SK-MEL-5 (cell line): Measurements from ENCODE around the gene XCL1. TPM values are rescaled to one million over a fixed set of nuclear protein-coding genes. Genes with fewer than 3 reads are reported as not detected.
"Not testable (repeated sequence)": the region's sequence is repeated elsewhere in the genome, so short reads cannot be mapped to it uniquely, and the experiment has no call there.

Source experiments
- DNase-seq: peaks from one replicate; pipeline ENCODE4 v3.0.0-alpha.2; 2016; ENCODE audit warnings: low read depth, low spot score
- in situ Hi-C: cut with HindIII; loops from 2 replicates; pipeline ENCODE4 v1.10.0; 2016; ENCODE audit warnings: low sequenced_read_pairs, high pct_unique_total_duplicates, low pct_unique_long_range_greater_than_20kb
- polyA plus RNA-seq, 2 experiments: library from polyadenylated mRNA; depleted of rRNA; stranded (reverse); fragments of >200 nt; gene quantifications; 2 replicates each; pipeline ENCODE4 v1.2.3, GENCODE V29; 2015
- total RNA-seq: library from RNA; depleted of rRNA; stranded (reverse); fragments of >200 nt; shearing (Covaris generic); gene quantifications from 2 replicates; pipeline ENCODE4 v1.2.3, GENCODE V29; 2014; rRNA removed

XCL1 gene
- not detected in 2 replicates for total RNA-seq
- polyA plus RNA-seq (2015; cell fraction: cytosol; rRNA removed) = not detected in 2 replicates
- polyA plus RNA-seq (2015; cell fraction: nucleus; rRNA removed) = not detected in 2 replicates

GRCh38 chr1:168576245-168576688 lies at the start of gene XCL1:
Gene XCL1 (plus strand): TSS chr1:168576605. CDS start chr1:168576638, 33 bp downstream.
- in situ Hi-C loops = not testable (repeated sequence)

GRCh38 chr1:168529518-168529917 lies 46.9 kb upstream of the XCL1 start:
- in situ Hi-C loops = no loop called here

More at GRCh38 chr1:168576245-168576688, at the start of gene XCL1:
- not testable (repeated sequence) for DNase-seq

GRCh38 chr1:168531615-168532345 lies 44.6 kb upstream of the XCL1 start:
- DNase-seq = no peak
- in situ Hi-C loops = no loop called here

More at GRCh38 chr1:168529518-168529917, 46.9 kb upstream of the XCL1 start:
- no peak for DNase-seq

DNA sequence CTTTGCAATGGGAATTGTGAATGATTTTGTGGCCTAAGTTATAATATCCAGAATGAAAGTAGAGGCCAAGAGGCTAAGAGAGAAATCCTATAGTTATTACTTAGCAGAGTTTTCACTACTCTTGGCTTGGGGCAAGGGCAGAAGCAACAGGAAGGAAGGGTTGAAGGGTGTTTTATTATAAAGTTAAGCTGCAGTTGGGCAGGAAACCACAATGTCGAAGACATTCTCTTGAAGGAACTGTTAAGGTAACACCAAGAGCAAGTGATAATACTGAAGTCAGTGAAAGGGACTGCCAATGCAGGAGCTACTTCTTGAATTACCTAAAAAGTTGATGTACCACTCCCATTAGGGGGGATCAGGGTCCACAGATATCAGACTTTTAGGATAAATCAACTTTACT lies 40.9 kb upstream of the XCL1 start:
- no peak for DNase-seq
- in situ Hi-C loops = no loop called here

GRCh38 chr1:168540798-168541197 lies 35.6 kb upstream of the XCL1 start:
- in situ Hi-C loops, DNase-seq: not testable (repeated sequence)

GRCh38 chr1:168542978-168543377 lies 33.4 kb upstream of the XCL1 start:
- in situ Hi-C loops = not testable (repeated sequence)

DNA sequence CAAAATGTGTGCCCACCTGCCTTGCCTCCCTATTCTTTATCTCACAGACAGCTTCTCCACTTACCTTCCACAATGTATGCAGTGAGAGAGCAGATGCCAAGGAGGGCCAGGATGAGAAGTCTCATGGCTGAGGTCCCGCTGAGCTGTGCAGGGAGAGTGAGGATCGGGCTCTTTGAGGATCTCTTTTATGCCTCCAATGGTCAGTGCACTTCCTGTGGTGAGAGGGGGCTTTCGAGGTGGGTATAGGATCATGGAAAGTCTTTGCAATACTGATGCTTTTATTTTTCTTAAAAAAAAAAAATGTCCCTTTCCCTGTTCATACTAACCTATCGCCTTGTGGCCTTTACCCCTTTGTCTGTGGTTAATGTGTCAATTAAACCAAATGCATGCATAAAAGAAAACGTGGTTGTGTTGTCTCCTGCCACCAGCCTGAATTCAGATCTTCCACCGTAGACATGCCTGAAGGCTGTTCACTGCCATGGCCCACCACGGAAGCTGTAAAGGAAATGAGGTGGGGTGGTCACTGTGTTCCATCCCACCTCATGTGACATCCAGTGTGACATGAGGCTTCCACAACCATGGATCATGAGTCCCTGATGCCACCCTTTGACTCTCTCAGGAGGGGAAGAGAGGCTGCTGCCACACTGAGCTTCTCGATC lies 32.4 kb upstream of the XCL1 start, which contains the start of gene XCL2:
Gene XCL2, minus strand, starts transcription at position 158 of the 659 bp plus-strand sequence. Its CDS starts 33 bp downstream, at position 125.
- DNase-seq, in situ Hi-C loops: not testable (repeated sequence)

More at GRCh38 chr1:168542978-168543377, 33.4 kb upstream of the XCL1 start:
- not testable (repeated sequence) for DNase-seq

DNA sequence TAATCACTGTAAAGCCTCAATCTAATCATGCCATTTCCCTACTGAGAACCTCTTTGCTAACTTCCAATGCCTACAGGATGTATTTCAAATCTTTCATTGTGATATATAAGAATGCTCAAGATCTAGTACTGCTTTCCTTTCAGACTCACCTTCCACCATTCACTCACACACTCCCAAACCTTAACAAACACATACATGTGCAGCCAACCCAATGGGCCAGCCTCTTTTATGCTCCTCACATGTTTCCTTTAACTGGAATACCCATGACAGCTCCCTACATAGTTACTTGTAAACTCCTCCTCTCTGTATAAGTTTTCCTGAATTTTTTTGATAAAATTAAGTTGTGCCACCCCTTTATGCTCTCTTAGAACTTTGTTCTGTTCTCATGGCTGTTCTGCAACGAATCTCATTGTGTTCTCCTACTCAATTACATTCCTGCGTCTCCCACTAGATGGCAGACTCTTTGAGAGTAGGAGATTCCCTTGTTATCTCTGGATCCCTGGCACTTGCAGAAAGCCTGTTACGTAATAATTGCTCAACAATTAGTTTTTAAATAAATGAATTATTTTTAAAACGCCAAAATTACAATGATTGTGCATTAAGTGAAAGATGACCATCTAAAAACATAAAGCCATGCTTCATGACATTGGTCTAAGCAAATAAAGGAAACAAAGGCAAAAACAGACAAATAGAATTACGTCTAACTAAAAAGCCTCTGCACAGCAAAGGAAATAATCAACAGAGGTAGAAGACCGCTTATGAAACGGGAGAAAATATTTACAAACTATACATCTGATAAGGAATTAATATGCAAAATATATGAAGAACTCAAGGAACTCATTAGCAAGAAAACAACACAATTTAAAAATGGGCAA lies 30.5 kb upstream of the XCL1 start:
- peak; percentile 77 for DNase-seq
- in situ Hi-C loops = not testable (repeated sequence)

GRCh38 chr1:168546553-168546895 lies 29.9 kb upstream of the XCL1 start:
- DNase-seq, in situ Hi-C loops: not testable (repeated sequence)

DNA sequence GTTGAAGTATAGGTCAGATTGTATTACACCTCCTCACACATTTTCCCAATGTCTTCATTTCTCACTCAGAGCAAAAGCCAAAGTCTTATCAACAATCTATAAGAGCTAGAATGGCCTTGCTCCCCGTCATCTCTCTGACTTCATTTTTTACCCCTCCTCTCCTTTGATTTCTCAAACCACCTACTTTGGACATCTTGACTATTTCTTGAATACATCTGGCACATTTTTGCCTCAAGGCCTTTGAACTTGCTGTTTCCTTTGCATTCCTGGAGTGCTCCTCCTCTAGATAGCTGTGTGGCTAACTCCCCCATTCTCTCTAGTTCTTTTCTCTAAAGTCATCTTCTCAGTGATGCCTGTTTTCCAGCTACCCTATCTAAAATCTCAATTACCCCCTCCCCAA lies 25.4 kb upstream of the XCL1 start:
- in situ Hi-C loops = no loop called here
- DNase-seq = no peak

- DNase-seq = no peak
- in situ Hi-C loops = no loop called here
Measured at GRCh38 chr1:168551688-168552087, 24.7 kb upstream of the XCL1 start.

GRCh38 chr1:168552961-168553360 lies 23.4 kb upstream of the XCL1 start:
- peak; percentile 4 for DNase-seq
- in situ Hi-C loops = no loop called here

DNA sequence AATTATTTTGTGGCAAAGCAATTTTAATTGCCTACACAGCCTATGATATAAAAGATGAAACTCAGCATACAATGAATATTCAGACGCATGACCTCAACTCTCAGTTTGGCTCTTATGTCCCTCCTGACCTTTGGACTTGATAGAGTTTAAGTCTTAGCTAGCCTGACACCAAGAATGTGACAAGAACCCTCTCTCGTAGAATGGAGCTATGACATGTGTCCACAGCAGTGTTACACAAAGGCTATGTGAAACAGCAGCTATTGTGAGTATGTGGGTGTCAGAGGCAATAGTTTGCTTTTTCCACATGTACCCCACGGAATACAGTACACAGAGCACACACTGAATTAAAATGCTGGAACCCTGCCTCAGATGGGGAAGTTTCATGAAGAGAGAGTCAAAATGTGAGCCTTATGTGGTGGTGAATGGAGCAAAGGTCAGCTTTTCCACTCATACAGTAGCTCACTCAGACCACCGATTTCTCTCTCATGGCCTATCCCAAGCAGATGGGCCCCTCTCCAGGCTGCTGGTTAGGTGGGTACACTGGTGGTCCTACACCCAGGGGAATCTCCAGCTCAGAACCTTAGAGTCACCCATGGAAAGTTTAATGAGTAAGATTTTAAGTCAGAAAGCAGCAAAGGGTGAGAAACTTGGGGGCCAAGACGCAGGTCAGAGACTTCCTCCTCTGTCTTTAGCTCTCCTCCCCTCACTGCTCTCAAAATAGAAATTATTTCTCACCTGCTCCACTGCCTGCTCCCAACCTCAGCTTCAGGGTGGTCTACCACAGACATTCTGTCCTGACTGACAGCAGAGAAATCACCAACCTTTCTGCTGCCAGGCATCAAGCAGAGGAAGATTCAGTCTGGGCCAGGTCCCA lies 22.5 kb upstream of the XCL1 start:
- in situ Hi-C loops = no loop called here
- no peak for DNase-seq

- in situ Hi-C loops = no loop called here
- no peak for DNase-seq
Measured at GRCh38 chr1:168554603-168555483, 21.6 kb upstream of the XCL1 start.

DNA sequence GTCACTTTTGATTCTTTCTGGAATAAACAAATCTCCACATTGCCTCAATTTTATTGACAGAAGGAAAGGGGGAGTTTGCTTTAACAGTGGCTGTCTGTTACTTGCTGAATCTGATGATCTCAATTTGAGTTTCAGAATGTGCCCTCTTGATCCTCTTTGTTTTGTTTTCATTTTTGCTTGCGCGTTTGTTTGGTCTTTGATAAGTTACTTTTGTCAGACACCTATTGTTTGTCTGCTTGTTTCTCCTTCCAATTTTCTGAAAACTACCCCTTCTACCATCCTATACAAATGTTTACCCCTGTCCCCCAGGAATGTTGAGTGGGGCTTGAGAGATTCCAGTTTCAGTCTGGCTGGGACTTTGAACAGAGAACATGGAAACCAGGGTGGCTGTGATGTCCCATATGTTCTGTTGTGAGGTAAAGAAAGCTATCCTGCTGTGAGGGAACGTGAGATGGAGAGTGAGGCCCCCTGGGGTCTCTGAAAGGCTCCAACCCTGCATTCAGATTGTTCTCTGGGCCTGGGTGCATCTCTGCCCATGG lies 20.8 kb upstream of the XCL1 start:
- in situ Hi-C loops = no loop called here
- DNase-seq = no peak

- in situ Hi-C loops = no loop called here
- no peak for DNase-seq
Measured at GRCh38 chr1:168556647-168557046, 19.8 kb upstream of the XCL1 start.
